ENCODE data around the gene GALNT10. TPM values are rescaled to one million over a fixed set of nuclear protein-coding genes. Genes with fewer than 3 reads are reported as not detected.

Gene GALNT10
- total RNA-seq, 2 donors from 2014 or later: 11.5 to 19.5 TPM

DNA sequence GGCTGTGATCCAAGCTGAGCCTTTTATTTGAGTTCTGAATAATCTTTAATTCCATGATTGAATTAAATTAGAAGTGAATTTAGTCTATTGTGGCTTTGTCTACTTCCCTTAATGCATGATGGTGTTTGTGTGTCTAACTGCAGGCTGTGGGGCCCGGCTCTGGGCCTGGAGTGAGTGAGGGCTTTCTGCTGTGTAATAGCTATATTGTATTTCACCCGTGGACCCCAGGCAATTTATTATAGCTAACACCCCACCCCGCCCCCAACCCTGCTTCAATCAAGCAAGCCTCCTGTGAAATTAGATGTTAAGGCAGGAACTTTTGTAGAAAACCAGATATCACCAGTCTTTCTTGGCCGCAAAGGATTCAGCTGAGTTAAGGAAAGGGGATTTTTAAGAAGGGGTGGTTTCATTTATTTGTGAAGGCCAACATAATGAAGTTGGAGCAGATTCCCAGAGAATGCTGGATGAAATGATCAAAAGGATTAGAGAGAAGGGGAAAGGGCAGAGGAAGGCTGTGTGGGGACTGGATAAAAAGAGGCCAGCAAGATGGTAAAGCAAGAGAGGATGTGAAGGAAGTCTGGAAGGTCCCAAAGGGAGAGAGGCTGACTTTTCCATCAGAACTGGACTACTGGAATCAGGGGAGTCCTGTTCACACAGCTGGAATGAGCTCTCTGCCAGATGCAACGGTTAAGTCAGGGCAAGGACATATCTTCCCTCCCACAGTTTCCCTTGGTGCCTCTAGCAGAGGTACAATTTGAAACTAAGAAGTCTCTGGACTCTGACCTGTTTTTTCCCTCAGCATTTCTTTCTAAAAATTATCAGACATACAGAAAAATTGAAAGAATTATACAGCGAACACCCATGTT is 129.9 kb downstream of the GALNT10 start:
- ATAC-seq: no peak

DNA sequence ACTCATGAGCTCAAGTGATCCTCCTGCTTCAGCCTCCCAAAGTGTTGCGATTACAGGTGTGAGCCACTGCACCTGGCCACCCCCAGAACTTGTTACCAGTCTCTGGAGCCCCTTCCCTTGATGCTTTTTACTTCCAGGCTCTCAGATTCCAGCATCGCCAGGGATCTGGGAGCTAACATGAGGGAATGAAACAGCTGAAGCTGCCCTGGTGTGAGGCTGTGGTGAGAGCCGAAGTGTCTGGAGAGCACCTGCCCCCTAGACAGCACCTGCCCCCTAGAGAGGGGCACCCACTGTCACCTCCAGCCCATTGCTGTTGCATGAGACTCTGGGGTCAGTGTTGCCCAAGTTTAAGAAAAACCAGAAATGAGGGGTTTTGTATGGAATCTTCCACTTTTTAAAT is 131.0 kb downstream of the GALNT10 start:
- ATAC-seq (no peak), DNase-seq (no peak)
- no peak overlapping the region for H3K27ac ChIP-seq
- peaks cover 11% of the 10 kb centered on the region for H3K4me1 ChIP-seq
- H3K36me3 ChIP-seq (replicated peaks in 1 of 2; ENCODE audit: insufficient read depth in 1 of 2, low read depth in 2 of 2): no peaks in the 10 kb centered on the region
- intact Hi-C loops (cut with DNase I): no loop called here
- 79 to 100% methylated on average over 2 to 3 of the region's 3 CpGs for WGBS, 2 donors
- no peak overlapping the region for H3K4me3 ChIP-seq
- no peak for TF ChIP-seq POLR2A (IDR thresholded peaks at IDR 0.05)
- TF ChIP-seq, protein P1, sequence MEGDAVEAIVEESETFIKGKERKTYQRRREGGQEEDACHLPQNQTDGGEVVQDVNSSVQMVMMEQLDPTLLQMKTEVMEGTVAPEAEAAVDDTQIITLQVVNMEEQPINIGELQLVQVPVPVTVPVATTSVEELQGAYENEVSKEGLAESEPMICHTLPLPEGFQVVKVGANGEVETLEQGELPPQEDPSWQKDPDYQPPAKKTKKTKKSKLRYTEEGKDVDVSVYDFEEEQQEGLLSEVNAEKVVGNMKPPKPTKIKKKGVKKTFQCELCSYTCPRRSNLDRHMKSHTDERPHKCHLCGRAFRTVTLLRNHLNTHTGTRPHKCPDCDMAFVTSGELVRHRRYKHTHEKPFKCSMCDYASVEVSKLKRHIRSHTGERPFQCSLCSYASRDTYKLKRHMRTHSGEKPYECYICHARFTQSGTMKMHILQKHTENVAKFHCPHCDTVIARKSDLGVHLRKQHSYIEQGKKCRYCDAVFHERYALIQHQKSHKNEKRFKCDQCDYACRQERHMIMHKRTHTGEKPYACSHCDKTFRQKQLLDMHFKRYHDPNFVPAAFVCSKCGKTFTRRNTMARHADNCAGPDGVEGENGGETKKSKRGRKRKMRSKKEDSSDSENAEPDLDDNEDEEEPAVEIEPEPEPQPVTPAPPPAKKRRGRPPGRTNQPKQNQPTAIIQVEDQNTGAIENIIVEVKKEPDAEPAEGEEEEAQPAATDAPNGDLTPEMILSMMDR (IDR thresholded peaks at IDR 0.05): no peak
- no peaks in the 10 kb centered on the region for H3K27me3 ChIP-seq
- no peaks in the 10 kb centered on the region for H3K9me3 ChIP-seq

More for the DNA sequence above, 129.9 kb downstream of the GALNT10 start:
- Histone ChIP-seq H3K4me1 (peaks cover 22% of the 10 kb centered on the region), H3K36me3 (replicated peaks in 1 of 2; ENCODE audit: insufficient read depth in 1 of 2, low read depth in 2 of 2) (no peaks in the 10 kb centered on the region), H3K4me3 (no peak overlapping the region), H3K9me3 (no peaks in the 10 kb centered on the region), H3K27ac (no peak overlapping the region), H3K27me3 (no peaks in the 10 kb centered on the region)
- 67 to 69% methylated on average over 6 of the region's 6 CpGs for WGBS, 2 donors
- DNase-seq: no peak
- intact Hi-C loops (cut with DNase I): no loop called here
- TF ChIP-seq POLR2A (IDR thresholded peaks at IDR 0.05): no peak
- TF ChIP-seq, protein P1 (IDR thresholded peaks at IDR 0.05): no peak

DNA sequence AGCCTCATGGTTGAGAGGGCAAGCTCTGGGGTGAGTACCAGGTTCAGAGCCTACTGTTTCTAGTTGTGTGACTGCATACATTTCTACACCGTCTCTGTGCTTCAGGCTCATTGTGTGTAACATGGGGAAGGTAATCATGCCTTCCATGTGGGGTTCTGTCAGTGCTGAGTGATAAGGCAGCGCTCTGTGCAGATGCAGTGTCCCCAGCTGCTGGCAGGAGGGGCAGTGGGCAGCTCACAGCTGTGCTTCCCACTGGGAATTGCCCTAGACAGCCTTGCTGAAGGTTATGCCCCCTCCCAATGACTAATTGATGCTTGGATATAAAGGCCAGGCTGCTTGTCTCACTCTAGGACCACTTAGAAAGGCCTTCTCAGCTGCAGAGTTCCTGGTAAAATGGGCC is 133.5 kb downstream of the GALNT10 start:
- H3K27ac ChIP-seq: no peak overlapping the region
- ATAC-seq (no peak), DNase-seq (no peak)
- intact Hi-C loops (cut with DNase I): no loop called here
- no peak for TF ChIP-seq POLR2A (IDR thresholded peaks at IDR 0.05)
- TF ChIP-seq, protein P1 (IDR thresholded peaks at IDR 0.05): no peak
- no peaks in the 10 kb centered on the region for H3K9me3 ChIP-seq
- no peaks in the 10 kb centered on the region for H3K27me3 ChIP-seq
- 76 to 94% methylated on average over 2 of the region's 2 CpGs for WGBS, 2 donors
- H3K4me3 ChIP-seq: no peak overlapping the region
- no peaks in the 10 kb centered on the region for H3K36me3 ChIP-seq (replicated peaks in 1 of 2; ENCODE audit: insufficient read depth in 1 of 2, low read depth in 2 of 2)
- H3K4me1 ChIP-seq: no peaks in the 10 kb centered on the region

- WGBS, 2 donors: 87% methylated on average over 1 of the region's 1 CpG
- H3K27ac ChIP-seq: no peak overlapping the region
- intact Hi-C loops (cut with DNase I): no loop called here
- DNase-seq: no peak
- ATAC-seq: no peak
- no peak for TF ChIP-seq POLR2A (IDR thresholded peaks at IDR 0.05)
- no peaks in the 10 kb centered on the region for H3K36me3 ChIP-seq (replicated peaks in 1 of 2; ENCODE audit: insufficient read depth in 1 of 2, low read depth in 2 of 2)
- no peaks in the 10 kb centered on the region for H3K4me1 ChIP-seq
- H3K9me3 ChIP-seq: no peaks in the 10 kb centered on the region
- no peak overlapping the region for H3K4me3 ChIP-seq
- no peaks in the 10 kb centered on the region for H3K27me3 ChIP-seq
Measured at GRCh38 chr5:154325566-154325965, 135.0 kb downstream of the GALNT10 start.

- TF ChIP-seq POLR2A (IDR thresholded peaks at IDR 0.05): no peak
- TF ChIP-seq, protein P1 (IDR thresholded peaks at IDR 0.05): no peak
- Histone ChIP-seq H3K27ac (no peak overlapping the region), H3K4me3 (no peak overlapping the region), H3K27me3 (no peaks in the 10 kb centered on the region), H3K9me3 (no peaks in the 10 kb centered on the region), H3K4me1 (no peaks in the 10 kb centered on the region), H3K36me3 (replicated peaks in 1 of 2; ENCODE audit: insufficient read depth in 1 of 2, low read depth in 2 of 2) (no peaks in the 10 kb centered on the region)
- ATAC-seq: no peak
- intact Hi-C loops (cut with DNase I): no loop called here
- no peak for DNase-seq
- WGBS, 2 donors: 79 to 91% methylated on average over 3 of the region's 3 CpGs
Measured at GRCh38 chr5:154329062-154329461, 138.5 kb downstream of the GALNT10 start.

Data from body of pancreas (tissue), 4 donors.